T-helper 2 cell treated with Interferon-gamma antibody and Interleukin-4, amounts not matched to agents 100 ng/mL and 5 ng/mL, for 36 hours (primary cell): ENCODE measurements around the gene ADNP2. TPM values are rescaled to one million over a fixed set of nuclear protein-coding genes. Genes with fewer than 3 reads are reported as not detected.

Source experiments
- intact Hi-C: fragments of 100-400 bp; cut with micrococcal nuclease; formaldehyde crosslinking; loops from one replicate; pipeline ENCODE4 v1.15.1; 2023
- total RNA-seq: library from RNA; stranded (reverse); gene quantifications from 2 replicates; pipeline ENCODE4 v1.2.3, GENCODE V29; 2022

Gene ADNP2
- total RNA-seq, 1 donor from 2014 or later = 27.1 TPM

DNA sequence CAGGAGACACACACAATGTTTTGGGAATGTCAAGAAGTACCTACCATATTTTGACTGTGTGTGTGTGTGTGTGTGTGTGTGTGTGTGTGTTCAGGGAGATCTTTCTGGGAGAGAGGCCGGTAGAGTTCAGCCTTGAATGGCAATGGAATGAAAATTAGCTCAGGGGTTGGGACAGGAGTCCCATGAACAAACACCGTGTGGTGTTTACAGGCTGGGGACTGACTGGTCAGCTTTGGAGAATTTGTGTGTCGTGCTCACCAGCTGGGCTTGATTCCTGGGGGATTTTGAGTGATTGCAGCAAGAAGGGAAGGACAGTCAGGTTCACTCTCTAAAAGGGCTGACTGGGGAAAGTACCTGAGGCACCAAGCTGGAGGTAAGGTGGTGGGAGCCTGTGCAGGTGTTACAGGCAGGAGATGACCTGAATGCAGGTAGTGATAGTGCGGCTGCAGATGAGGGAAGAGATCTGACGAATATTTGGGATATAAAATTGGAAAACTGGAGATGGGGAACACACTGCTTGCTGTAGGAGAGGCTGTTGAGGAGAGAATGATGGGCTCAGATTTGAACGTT, 2.5 kb upstream of the ADNP2 start:
- intact Hi-C loops = no loop called here

DNA sequence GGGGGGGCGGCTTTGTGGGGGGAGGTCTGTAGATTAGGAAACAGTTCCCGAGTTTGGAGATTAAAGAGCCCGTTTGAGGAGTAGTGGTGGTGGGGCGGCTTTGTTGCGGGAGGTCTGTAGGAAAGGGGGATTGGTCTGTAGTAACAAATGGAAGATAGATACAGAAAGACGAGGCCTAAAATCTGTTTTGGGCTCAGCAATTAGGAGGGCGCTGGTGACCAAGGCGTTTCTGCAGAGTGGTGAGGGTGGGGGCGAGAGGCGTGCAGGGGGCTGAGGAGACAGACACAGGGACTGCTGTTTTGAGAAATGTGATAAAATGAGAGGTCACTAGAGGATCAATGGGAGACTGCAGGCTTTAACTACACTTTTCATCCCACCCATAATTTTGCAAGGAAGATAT, 1.6 kb upstream of the ADNP2 start:
- intact Hi-C loops = no loop called here

GRCh38 chr18:80108121-80108536, 933 bp upstream of the ADNP2 start:
- intact Hi-C loops = loop anchor here (1.0 to 2.0 kb wide), 2 partner anchors 39 to 120 kb away; partner anchors contain the start of gene TXNL4A

GRCh38 chr18:80109676-80110078, 615 bp downstream of the ADNP2 start:
- intact Hi-C loops = loop anchor here (1.0 to 2.0 kb wide), 2 partner anchors 37 to 75 kb away; partner anchors contain the start of gene RBFA

DNA sequence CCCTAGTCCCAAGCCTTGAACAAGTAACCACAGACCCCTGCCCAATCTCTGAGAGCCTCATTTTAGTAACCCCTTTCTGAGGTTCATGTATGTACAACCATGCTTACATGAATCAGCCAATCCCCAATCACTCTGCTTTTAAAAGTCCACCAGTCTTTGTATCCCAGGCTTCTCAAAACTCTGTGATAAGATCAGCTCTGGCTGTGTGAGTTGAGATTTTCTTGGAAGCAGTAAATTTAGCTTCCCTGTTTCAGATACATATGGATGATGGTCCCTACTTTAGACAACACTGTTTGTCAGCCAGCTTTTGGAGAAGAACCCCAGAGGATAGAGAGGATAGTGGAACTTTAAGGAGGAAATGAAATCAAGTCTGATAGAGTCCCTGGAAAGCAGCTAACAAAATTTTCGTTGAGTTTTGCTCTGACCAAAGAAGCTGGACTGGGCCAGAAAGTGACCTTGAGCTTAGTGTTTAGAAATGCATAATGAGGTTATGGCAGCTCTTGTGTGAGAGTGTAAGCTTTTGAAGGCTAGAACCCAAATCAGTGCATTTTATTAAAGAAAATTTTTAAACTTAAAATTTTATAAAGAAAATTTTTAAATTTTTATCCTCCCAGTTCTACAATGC, 3.7 kb downstream of the ADNP2 start:
- intact Hi-C loops = no loop called here

- intact Hi-C loops = no loop called here
Measured at GRCh38 chr18:80115035-80115434, 6.0 kb downstream of the ADNP2 start.

- intact Hi-C loops = no loop called here
Measured at GRCh38 chr18:80119111-80119510, 10.0 kb downstream of the ADNP2 start.

DNA sequence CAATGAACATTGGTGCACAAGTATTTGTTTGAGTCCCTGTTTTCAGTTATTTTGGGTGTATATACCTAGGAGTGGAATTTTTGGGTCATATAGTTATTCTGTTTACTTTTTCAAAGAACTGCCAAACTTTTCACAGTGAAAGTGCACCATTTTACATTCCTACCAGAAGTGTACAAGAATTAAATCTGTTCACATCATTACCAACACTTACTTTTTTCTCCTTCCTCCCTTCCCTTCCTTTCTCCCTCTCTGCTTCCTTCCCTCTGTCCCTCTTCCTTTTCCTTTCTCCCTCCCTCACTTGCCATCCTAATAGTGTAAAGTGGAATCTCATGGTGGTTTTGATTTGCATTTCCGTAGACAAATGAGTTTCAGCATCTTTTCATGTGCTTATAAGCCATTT, 11.9 kb downstream of the ADNP2 start:
- intact Hi-C loops = no loop called here

- intact Hi-C loops = no loop called here
Measured at GRCh38 chr18:80124131-80124530, 15.1 kb downstream of the ADNP2 start.

DNA sequence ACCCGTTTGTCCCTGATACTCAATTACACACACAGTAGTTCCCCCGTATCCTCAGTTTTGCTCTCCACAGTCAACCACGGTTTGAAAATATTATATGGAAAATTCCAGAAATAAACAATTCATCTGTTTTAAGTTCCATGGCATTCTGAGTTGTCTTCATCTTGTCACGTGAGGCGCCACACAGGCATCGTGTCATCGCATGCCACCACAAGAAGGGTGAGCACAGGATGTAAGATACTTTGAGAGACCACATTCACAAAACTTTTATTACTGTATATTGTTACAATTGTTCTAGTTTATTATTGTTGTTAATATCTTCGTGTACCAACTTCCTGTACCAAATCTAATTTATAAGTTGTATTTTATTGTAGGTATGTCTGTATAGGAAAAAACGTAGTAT, 17.7 kb downstream of the ADNP2 start:
- intact Hi-C loops = no loop called here

GRCh38 chr18:80127635-80128034, 18.6 kb downstream of the ADNP2 start:
- intact Hi-C loops = no loop called here

GRCh38 chr18:80129672-80130367, 20.8 kb downstream of the ADNP2 start:
- intact Hi-C loops = no loop called here

DNA sequence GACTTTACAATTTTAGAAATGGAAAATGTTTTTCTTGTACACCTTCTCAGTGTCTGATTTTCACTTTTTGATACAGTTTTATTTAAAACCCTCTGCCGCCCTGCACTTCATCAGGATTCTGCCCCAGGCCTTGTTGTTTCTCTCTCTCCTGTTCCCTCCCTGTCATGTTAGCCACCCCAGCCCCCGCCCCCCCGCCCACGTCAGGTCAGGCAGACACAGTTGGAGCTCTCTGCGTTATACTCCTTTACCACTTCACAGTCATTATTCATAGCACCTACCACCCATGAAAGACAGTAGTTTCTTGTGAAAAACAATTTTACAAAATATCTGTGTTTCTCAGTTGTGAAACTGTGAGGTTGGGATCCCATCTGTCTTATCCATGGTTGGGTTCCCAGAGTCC, 21.5 kb downstream of the ADNP2 start:
- intact Hi-C loops = no loop called here

GRCh38 chr18:80132180-80132812, 23.2 kb downstream of the ADNP2 start:
- intact Hi-C loops = no loop called here

- intact Hi-C loops = no loop called here
Measured at GRCh38 chr18:80133124-80133523, 24.1 kb downstream of the ADNP2 start.

DNA sequence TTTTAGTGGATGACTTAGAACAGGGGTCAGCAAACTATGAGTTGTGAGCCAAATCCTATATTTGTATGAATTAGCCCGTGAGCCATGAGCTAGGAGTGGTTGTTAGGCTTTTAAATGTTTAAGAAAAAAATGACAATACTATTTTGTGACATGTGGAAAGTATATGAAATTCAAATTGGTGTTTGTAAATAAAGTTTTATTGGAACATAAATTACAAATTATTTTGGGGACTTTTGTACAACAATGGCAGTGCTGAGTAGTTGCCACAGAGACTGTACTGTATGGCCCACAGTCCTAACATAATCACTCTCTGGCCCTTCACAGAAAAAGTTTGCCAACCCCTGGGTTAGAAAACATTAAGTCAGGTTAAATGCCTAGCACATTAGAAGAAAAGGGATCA, 26.1 kb downstream of the ADNP2 start:
- intact Hi-C loops = no loop called here

DNA sequence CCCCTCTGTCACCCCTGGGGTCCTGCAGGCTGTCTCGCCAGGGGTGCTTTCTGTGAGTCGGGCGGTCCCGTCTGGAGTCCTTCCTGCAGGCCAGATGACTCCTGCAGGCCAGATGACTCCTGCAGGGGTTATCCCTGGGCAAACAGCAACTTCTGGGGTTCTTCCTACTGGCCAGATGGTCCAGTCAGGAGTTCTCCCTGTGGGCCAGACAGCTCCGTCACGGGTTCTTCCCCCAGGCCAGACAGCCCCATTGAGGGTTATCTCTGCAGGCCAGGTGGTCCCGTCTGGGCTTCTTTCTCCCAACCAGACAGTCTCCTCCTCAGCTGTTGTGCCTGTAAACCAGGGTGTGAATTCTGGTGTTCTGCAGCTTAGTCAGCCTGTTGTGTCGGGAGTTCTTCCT, 27.6 kb downstream of the ADNP2 start:
- intact Hi-C loops = no loop called here

DNA sequence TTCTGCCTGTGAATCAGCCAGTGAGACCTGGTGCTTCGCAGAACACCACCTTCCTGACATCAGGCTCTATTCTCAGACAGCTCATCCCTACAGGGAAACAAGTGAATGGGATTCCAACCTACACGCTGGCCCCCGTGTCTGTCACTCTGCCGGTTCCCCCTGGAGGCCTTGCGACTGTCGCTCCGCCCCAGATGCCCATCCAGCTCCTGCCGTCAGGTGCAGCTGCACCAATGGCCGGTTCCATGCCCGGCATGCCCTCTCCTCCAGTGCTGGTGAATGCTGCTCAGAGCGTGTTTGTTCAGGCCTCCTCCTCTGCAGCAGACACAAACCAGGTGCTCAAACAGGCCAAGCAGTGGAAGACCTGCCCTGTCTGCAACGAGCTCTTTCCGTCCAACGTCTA, 28.1 kb downstream of the ADNP2 start:
- intact Hi-C loops = no loop called here

GRCh38 chr18:80137976-80138375, 28.9 kb downstream of the ADNP2 start:
- intact Hi-C loops = no loop called here

- intact Hi-C loops = no loop called here
Measured at GRCh38 chr18:80140455-80140985, 31.5 kb downstream of the ADNP2 start.

DNA sequence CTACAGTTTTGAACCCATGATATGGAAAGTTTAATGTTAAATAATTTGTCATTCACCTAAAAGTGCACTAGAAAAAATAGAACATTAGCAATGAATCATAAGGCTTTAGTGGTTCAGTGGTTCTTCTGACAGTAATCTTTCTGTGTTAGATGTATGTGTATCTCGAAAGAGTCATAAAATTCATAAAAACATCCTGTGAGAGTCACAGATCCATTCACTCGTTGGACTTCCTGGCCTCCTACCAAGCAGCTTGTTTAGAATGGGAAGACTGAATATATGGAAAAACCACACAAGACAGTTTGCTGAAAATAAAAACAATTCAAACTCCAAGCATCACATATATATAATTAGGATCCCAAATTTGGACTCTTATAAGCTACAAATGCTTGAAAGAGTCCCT, 34.8 kb downstream of the ADNP2 start:
- intact Hi-C loops = no loop called here

- intact Hi-C loops = no loop called here
Measured at GRCh38 chr18:80145196-80145804, 36.2 kb downstream of the ADNP2 start.
